ENCODE data around the gene KLHL6.

DNA sequence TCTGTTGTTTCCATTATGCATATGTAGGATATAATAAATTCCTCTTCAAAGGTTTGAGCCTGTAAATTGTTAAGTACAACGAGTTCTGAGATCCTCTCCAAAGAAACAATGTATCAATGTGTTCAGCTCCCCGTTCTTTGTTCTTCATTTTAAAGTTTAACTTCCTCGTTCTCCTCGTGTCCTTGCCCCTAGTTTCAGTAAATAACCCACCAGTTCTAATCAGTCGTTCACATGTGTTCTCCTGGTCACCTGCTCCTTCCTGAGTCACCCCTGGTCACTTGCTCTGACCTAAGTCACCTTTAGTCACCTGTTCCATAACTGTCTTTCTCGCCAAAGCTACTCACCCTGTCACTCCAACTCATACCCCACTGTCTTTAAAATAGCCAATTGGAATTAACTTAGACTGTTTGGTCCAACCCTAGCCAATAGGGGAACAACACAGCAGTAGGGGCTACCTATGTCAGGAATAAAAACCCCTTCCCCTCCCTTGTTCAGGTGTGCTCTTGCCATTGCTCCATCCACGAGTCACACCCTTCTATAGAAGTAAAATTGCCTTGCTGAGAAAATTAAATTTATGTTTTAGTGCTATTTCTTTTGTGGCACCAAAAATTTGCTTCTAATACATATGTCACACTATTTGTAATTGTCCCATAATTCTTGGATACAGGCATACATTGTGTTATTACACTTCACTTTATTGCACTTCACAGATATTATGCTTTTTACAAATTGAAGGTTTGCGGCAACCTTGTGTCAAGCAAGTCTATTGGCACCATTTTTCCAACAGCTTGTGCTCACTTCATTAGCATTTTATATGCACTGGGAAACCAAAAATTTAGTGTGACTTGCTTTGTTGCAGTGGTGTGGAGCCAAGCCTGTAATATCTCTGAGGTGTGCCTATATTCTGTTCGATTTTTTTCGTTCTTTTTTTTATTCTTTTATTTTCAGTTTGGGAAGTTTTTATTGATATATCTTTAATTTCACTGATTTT, 111.8 kb downstream of the KLHL6 start:
- TF ChIP-seq, protein P1, sequence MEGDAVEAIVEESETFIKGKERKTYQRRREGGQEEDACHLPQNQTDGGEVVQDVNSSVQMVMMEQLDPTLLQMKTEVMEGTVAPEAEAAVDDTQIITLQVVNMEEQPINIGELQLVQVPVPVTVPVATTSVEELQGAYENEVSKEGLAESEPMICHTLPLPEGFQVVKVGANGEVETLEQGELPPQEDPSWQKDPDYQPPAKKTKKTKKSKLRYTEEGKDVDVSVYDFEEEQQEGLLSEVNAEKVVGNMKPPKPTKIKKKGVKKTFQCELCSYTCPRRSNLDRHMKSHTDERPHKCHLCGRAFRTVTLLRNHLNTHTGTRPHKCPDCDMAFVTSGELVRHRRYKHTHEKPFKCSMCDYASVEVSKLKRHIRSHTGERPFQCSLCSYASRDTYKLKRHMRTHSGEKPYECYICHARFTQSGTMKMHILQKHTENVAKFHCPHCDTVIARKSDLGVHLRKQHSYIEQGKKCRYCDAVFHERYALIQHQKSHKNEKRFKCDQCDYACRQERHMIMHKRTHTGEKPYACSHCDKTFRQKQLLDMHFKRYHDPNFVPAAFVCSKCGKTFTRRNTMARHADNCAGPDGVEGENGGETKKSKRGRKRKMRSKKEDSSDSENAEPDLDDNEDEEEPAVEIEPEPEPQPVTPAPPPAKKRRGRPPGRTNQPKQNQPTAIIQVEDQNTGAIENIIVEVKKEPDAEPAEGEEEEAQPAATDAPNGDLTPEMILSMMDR (IDR thresholded peaks at IDR 0.05), result no peak
- TF ChIP-seq POLR2AphosphoS5 (IDR thresholded peaks at IDR 0.05) (no peak), EP300 (IDR thresholded peaks at IDR 0.05) (no peak), POLR2A (IDR thresholded peaks at IDR 0.05) (no peak)

Measured in stomach (tissue), 4 donors.